C4-2B (cell line): ENCODE data around the gene LNX2.
A peak's percentile ranks its signal among the peaks of the same experiment; 100 is the strongest.

ENCODE experiments used
- H3K27ac ChIP-seq: fragments of 450-650 bp; 2 replicates; pipeline ENCODE4 v1.5.1; 2017
- ZFX ChIP-seq: fragments of 450-650 bp; IDR thresholded peaks from 2 replicates; pipeline ENCODE4 v1.6.1; 2017
- TF ChIP-seq, protein P1 (sequence below): fragments of 450-650 bp; conservative IDR thresholded peaks from 2 replicates; pipeline ENCODE4 v1.5.1; 2017; ENCODE audit warnings: mild to moderate bottlenecking

Gene LNX2

DNA sequence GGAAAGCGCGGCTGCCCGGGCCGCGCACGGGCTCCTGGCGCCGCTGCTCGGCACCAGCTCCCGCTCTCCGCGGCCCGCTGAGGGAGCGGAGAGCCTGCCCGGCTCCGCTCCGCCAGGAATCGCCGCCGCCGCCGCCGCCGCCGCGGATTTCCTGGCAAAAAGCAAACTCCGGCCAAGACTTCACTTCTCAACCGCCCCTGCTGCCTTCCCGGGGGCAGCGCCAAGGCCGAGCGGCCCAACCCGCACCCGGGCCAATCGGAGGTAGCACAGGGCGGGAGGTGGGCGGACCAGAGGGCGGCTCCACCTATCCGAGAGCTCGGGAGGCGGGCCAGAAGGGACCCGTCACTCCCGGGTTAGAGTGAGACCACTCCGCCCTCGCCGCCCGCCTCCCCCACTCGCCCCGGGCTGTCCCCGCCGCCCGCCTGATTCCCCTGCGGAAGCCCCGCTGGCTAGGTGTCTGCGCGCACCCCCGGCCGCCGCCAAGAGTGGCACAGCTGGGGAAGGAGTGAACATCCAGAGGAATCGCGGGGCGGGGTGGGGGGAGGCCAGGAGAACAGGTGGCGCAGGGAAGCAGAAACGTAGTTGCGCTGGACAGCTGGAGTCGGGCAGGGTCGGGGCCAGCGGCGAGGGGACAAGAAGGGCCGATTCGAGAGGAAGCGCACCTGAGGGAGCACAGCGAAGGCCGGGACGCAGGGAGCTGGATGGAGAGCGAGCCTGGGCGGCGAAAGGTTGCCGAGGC is at the start of gene LNX2:
LNX2 (minus strand) TSS at position 153 of the 739 bp plus-strand sequence. CDS start 38,826 bp downstream, outside the sequence.
- TF ChIP-seq, protein P1, sequence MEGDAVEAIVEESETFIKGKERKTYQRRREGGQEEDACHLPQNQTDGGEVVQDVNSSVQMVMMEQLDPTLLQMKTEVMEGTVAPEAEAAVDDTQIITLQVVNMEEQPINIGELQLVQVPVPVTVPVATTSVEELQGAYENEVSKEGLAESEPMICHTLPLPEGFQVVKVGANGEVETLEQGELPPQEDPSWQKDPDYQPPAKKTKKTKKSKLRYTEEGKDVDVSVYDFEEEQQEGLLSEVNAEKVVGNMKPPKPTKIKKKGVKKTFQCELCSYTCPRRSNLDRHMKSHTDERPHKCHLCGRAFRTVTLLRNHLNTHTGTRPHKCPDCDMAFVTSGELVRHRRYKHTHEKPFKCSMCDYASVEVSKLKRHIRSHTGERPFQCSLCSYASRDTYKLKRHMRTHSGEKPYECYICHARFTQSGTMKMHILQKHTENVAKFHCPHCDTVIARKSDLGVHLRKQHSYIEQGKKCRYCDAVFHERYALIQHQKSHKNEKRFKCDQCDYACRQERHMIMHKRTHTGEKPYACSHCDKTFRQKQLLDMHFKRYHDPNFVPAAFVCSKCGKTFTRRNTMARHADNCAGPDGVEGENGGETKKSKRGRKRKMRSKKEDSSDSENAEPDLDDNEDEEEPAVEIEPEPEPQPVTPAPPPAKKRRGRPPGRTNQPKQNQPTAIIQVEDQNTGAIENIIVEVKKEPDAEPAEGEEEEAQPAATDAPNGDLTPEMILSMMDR, result no peak; the same call in 1 of the 2 replicates
- no peak for TF ChIP-seq ZFX
- peak within 1 kb of the TSS; percentile 97 for H3K27ac ChIP-seq

DNA sequence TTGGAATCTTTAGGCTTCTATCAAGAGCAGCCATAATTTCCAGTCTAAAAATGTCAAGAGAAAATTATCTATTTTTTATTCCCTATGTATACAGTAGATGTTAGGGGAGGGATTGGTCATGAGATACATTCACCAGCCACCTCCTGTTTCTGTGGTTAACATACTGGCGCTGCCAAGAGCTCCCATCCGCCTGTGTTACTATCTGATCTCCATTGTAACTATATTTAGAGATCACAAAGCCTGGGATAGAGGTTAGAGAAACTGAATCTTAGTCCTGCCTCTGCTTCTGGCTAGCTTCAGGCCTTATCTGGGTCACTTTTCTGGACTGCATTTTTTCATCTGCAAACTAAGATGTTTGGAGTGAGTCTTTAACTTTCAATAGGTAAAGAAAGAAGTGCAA is 47.6 kb upstream of the LNX2 start:
- TF ChIP-seq, protein P1, result no peak
- TF ChIP-seq ZFX, result no peak
- no peak overlapping the region for H3K27ac ChIP-seq

DNA sequence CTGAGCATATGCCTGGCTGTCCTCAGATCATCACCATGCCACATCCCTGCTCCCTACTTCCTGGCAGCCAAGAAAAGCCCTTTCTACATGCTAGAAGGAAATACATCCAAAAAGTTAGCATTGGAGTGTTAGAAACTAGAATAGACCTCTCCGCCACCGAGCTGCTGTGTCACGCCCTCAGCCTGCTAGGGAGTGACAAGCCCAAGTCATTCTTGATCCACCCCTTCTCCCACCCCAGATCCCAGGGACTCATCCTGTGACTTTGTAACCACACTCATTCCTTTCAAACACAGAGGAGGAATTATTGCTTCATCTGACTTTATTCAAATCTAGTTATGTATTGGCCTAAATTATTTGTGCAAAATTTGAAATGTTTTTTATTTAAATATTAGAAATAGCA is 46.6 kb upstream of the LNX2 start:
- H3K27ac ChIP-seq, result no peak overlapping the region
- TF ChIP-seq, protein P1, result no peak
- no peak for TF ChIP-seq ZFX

DNA sequence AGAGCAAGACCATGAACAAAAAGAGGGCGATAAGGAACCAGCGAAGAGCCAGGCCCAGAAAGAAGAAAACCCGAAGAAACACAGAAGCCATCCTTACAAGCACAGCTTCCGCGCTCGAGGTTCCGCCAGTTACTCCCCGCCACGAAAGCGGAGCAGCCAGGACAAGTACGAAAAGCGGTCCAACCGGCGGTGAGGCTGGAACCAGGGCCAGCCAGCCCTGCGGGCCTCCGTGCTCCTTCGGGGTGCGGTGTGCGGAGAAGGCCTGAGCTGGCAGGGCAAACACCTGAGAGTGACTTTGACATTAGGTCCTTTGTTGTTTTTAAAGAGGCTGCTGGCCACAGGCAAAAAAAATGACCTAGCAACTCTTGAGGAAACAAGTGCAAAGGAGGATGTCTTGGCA is 45.4 kb upstream of the LNX2 start:
- no peak overlapping the region for H3K27ac ChIP-seq
- TF ChIP-seq ZFX, result no peak
- TF ChIP-seq, protein P1, result no peak

DNA sequence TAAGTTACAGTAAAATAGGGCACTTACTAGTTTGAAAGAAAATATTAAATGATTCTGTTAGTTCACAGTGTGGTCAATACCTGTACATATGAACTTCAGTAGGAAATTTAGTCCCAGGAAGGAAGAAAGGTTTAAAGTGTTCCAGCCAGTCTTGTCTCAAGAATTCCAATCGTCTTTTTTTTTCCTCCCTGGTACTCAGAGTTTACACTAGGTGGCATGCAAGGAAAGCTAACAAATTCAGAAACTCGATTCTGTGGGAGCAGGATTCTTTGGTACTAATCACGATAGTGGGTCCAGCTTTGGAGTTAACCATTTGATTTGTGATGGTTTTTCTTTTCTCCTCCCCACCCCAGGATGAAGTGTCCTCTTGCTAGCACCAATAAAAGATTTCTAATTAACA is 45.0 kb upstream of the LNX2 start:
- TF ChIP-seq ZFX, result no peak
- TF ChIP-seq, protein P1, result peak; percentile 69
- no peak overlapping the region for H3K27ac ChIP-seq

DNA sequence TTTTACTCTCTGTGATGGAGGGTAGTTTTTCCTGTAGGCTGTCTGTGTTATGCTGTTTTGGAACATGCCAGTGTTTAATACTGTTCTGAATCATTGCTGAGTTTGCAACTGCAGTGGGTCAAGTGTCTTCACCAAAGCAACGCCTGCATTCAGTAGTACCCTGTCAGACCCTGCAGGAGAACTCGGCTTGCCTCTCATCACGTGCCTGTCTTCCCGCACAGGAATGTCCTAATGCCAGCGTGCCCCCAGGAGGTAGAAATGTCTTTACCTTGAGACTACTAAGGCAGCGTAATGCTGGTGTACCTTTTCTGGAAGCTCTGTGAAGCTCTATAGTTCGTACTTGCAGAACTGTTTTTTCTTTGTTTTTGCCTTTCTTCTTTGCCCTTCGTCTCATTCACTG is 43.6 kb upstream of the LNX2 start:
- no peak overlapping the region for H3K27ac ChIP-seq
- no peak for TF ChIP-seq ZFX
- TF ChIP-seq, protein P1, result no peak

DNA sequence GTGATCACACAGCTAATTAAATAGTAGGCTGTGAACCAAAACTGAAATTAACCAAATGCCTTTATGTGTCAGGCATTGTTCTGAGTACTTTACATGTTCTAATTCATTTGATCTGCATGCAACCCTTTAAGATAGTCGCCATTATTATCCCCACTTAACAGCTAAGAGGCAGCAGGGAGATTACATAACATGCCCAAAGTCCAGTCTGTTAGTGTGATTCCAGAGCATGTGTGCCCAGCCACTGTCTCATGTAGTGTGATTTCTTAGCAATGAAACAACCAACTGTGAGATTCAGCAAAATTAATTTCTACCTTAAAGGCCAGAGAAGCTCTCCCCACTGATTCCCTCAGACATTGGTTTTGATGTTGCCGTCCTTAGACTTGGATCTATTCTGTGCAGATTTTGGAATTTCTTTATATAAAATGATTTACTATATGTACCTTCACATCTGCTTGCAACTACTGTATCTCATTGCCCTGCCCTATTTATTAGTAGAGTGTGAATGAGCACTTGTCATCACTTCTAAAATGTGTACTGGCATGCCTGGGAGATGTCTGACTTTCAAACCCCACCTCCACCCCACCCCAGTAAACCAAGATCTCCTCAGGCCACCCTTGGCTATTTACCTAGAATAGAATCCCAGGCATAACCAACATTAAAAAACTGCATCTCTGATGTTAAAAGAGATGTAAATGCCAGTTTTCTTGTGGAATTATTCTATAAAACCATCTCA is 42.6 kb upstream of the LNX2 start:
- no peak for TF ChIP-seq ZFX
- TF ChIP-seq, protein P1, result no peak
- no peak overlapping the region for H3K27ac ChIP-seq
